HEK293 (cell line): ENCODE results near the gene BEND6.
"Not testable (repeated sequence)": the region's sequence is repeated elsewhere in the genome, so short reads cannot be mapped to it uniquely, and the experiment has no call there.

Experiments
- BCL11A ChIP-seq: fragments of 450-650 bp; formaldehyde crosslinking; IDR thresholded peaks from 2 replicates; pipeline ENCODE4 v1.5.1; 2016; ENCODE audit warnings: low read depth, missing biosample characterization, missing genetic modification characterization
- REST ChIP-seq: fragments of 450-650 bp; formaldehyde crosslinking; IDR thresholded peaks from 2 replicates; pipeline ENCODE4 v1.5.1; 2016; ENCODE audit warnings: missing biosample characterization, missing genetic modification characterization
- ZBTB48 ChIP-seq: fragments of 450-650 bp; formaldehyde crosslinking; IDR thresholded peaks from 2 replicates; pipeline ENCODE4 v1.5.1; 2016; ENCODE audit warnings: missing biosample characterization, missing genetic modification characterization
- ZBTB7A ChIP-seq: fragments of 450-650 bp; formaldehyde crosslinking; IDR thresholded peaks from 2 replicates; pipeline ENCODE4 v1.5.1; 2016; ENCODE audit warnings: low read depth, missing biosample characterization, missing genetic modification characterization
- ZNF302 ChIP-seq: fragments of 450-650 bp; formaldehyde crosslinking; IDR thresholded peaks from 2 replicates; pipeline ENCODE4 v1.5.1; 2016; ENCODE audit warnings: missing biosample characterization, missing genetic modification characterization, low read depth
- ZNF585B ChIP-seq: fragments of 450-650 bp; formaldehyde crosslinking; IDR thresholded peaks from 2 replicates; pipeline ENCODE4 v1.5.1; 2016; ENCODE audit warnings: missing biosample characterization, missing genetic modification characterization
- ZNF639 ChIP-seq: fragments of 450-650 bp; formaldehyde crosslinking; IDR thresholded peaks from 2 replicates; pipeline ENCODE4 v1.5.1; 2016; ENCODE audit warnings: missing biosample characterization, missing genetic modification characterization
- ZNF645 ChIP-seq: fragments of 450-650 bp; formaldehyde crosslinking; IDR thresholded peaks from 2 replicates; pipeline ENCODE4; 2016; ENCODE audit warnings: missing biosample characterization, missing genetic modification characterization
- ZNF785 ChIP-seq: fragments of 450-650 bp; formaldehyde crosslinking; IDR thresholded peaks from 2 replicates; pipeline ENCODE4 v1.5.1; 2016; ENCODE audit warnings: missing biosample characterization, missing genetic modification characterization
- TF ChIP-seq, protein P1 (sequence below): fragments of 450-650 bp; formaldehyde crosslinking; IDR thresholded peaks from 2 replicates; pipeline ENCODE4 v1.5.1; 2016; ENCODE audit warnings: missing biosample characterization, missing genetic modification characterization
- TF ChIP-seq, protein P2 (sequence below): fragments of 450-650 bp; formaldehyde crosslinking; IDR thresholded peaks from 2 replicates; pipeline ENCODE4 v1.5.1; 2016; ENCODE audit warnings: missing biosample characterization, missing genetic modification characterization

DNA sequence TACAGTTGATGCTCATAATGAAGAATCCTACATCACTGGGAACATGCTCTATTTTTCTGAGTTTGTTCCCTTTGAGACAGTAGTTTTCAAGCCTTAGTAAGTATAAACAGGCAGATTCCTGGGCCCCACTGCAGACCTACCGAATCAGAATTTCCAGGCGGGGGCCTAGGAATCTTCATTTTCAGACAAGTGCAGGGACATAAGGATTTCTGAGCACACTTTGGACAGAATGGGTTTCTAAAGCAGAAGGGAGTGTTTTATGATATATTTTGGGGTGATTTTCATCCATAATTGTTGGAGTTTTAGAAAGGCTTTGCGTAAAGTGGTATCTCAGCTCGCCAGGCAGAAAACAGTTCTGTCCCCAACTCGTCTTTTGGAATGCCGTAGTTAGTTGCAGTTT is 93.0 kb downstream of the BEND6 start:
- TF ChIP-seq ZNF639 (tag by site-specific recombination); ZBTB48; ZBTB7A; ZNF302 (tag by site-specific recombination); REST (tag by site-specific recombination); ZNF585B (tag by site-specific recombination); ZNF645 (tag by site-specific recombination); ZNF785; BCL11A: not testable (repeated sequence)
- TF ChIP-seq, protein P1, sequence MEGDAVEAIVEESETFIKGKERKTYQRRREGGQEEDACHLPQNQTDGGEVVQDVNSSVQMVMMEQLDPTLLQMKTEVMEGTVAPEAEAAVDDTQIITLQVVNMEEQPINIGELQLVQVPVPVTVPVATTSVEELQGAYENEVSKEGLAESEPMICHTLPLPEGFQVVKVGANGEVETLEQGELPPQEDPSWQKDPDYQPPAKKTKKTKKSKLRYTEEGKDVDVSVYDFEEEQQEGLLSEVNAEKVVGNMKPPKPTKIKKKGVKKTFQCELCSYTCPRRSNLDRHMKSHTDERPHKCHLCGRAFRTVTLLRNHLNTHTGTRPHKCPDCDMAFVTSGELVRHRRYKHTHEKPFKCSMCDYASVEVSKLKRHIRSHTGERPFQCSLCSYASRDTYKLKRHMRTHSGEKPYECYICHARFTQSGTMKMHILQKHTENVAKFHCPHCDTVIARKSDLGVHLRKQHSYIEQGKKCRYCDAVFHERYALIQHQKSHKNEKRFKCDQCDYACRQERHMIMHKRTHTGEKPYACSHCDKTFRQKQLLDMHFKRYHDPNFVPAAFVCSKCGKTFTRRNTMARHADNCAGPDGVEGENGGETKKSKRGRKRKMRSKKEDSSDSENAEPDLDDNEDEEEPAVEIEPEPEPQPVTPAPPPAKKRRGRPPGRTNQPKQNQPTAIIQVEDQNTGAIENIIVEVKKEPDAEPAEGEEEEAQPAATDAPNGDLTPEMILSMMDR (tag by site-specific recombination), result not testable (repeated sequence)
- TF ChIP-seq, protein P2, sequence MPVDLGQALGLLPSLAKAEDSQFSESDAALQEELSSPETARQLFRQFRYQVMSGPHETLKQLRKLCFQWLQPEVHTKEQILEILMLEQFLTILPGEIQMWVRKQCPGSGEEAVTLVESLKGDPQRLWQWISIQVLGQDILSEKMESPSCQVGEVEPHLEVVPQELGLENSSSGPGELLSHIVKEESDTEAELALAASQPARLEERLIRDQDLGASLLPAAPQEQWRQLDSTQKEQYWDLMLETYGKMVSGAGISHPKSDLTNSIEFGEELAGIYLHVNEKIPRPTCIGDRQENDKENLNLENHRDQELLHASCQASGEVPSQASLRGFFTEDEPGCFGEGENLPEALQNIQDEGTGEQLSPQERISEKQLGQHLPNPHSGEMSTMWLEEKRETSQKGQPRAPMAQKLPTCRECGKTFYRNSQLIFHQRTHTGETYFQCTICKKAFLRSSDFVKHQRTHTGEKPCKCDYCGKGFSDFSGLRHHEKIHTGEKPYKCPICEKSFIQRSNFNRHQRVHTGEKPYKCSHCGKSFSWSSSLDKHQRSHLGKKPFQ (tag by site-specific recombination), result not testable (repeated sequence)
